Activated CD8-positive, alpha-beta T cell treated with anti-CD3 and anti-CD28 coated beads, Interleukin-2, amount 10 ng/mL, durations not matched to agents 7 days and 5 days (primary cell): ENCODE results near the gene SYT12. TPM values are rescaled to one million over a fixed set of nuclear protein-coding genes. Genes with fewer than 3 reads are reported as not detected.
"Not testable (repeated sequence)": the region's sequence is repeated elsewhere in the genome, so short reads cannot be mapped to it uniquely, and the experiment has no call there.

ENCODE experiments used
- ATAC-seq: fragments of 150-1000 bp; cut with Tn5 transposase; one replicate; pipeline ENCODE4 v1.10.0; 2021; ENCODE audit warnings: moderate library complexity
- CTCF ChIA-PET: fragments of 350-600 bp; sonication (Branson Sonifier 250); formaldehyde crosslinking; loops from one replicate; lab custom pipeline; 2021; ENCODE audit warnings: antibody characterized with exemption; lab: Charles Lee
- POLR2A ChIA-PET: fragments of 350-600 bp; sonication (Branson Sonifier 250); formaldehyde crosslinking; loops from one replicate; lab custom pipeline; 2021; ENCODE audit warnings: antibody characterized with exemption; lab: Charles Lee
- DNase-seq: peaks from one replicate; pipeline ENCODE4 v3.0.0-alpha.2; 2020
- H3K27ac Mint-ChIP-seq: one replicate; pipeline ENCODE4 v1.8.0; 2021; ENCODE audit warnings: mild to moderate bottlenecking, mixed read lengths
- H3K27me3 Mint-ChIP-seq: one replicate; pipeline ENCODE4 v1.8.0; 2021; ENCODE audit warnings: low read depth, mixed read lengths
- H3K36me3 Mint-ChIP-seq: one replicate; pipeline ENCODE4 v1.8.0; 2021; ENCODE audit warnings: low read depth, mixed read lengths
- H3K4me1 Mint-ChIP-seq: one replicate; pipeline ENCODE4 v1.8.0; 2021; ENCODE audit warnings: low read depth, mixed read lengths
- H3K4me3 Mint-ChIP-seq: one replicate; pipeline ENCODE4 v1.8.0; 2021; ENCODE audit warnings: mild to moderate bottlenecking, mixed read lengths
- H3K9me3 Mint-ChIP-seq: one replicate; pipeline ENCODE4 v1.8.0; 2022; ENCODE audit warnings: mixed read lengths; ENCODE audit not compliant: insufficient read depth
- total RNA-seq, 2 experiments: library from RNA; stranded (reverse); gene quantifications; one replicate each; pipeline ENCODE4 v1.2.3, GENCODE V29; 2021

SYT12 gene
- total RNA-seq, 2 experiments from 2014 or later: not detected

- H3K36me3 Mint-ChIP-seq: no peaks in the 10 kb centered on the region
- ATAC-seq (no peak), DNase-seq (no peak)
- H3K4me1 Mint-ChIP-seq: peaks cover 5% of the 10 kb centered on the region
- ChIA-PET CTCF (no interaction called here), POLR2A (no interaction called here)
- no peak overlapping the region for H3K4me3 Mint-ChIP-seq
- peaks cover 7% of the 10 kb centered on the region for H3K27me3 Mint-ChIP-seq
- no peak overlapping the region for H3K27ac Mint-ChIP-seq
- H3K9me3 Mint-ChIP-seq: no peaks in the 10 kb centered on the region
Measured at GRCh38 chr11:66983275-66983924, 39.5 kb upstream of the SYT12 start.

- Mint-ChIP-seq H3K4me3 (no peak overlapping the region), H3K4me1 (peaks cover 5% of the 10 kb centered on the region), H3K9me3 (no peaks in the 10 kb centered on the region), H3K27ac (no peak overlapping the region), H3K36me3 (no peaks in the 10 kb centered on the region), H3K27me3 (peaks cover 7% of the 10 kb centered on the region)
- ATAC-seq: no peak
- ChIA-PET CTCF (no interaction called here), POLR2A (no interaction called here)
- no peak for DNase-seq
Measured at GRCh38 chr11:66985508-66986177, 37.3 kb upstream of the SYT12 start.

GRCh38 chr11:66986178-66986545 is 36.8 kb upstream of the SYT12 start:
- Mint-ChIP-seq H3K9me3 (no peaks in the 10 kb centered on the region), H3K36me3 (no peaks in the 10 kb centered on the region), H3K27ac (no peak overlapping the region), H3K27me3 (peaks cover 7% of the 10 kb centered on the region), H3K4me1 (peaks cover 5% of the 10 kb centered on the region), H3K4me3 (no peak overlapping the region)
- DNase-seq (no peak), ATAC-seq (no peak)
- ChIA-PET POLR2A (no interaction called here), CTCF (no interaction called here)

GRCh38 chr11:66987158-66987620 is 35.7 kb upstream of the SYT12 start:
- no peak for ATAC-seq
- H3K27me3 Mint-ChIP-seq: peaks cover 9% of the 10 kb centered on the region
- no peak overlapping the region for H3K4me3 Mint-ChIP-seq
- peaks cover 2% of the 10 kb centered on the region for H3K4me1 Mint-ChIP-seq
- DNase-seq: no peak
- no peaks in the 10 kb centered on the region for H3K36me3 Mint-ChIP-seq
- no peaks in the 10 kb centered on the region for H3K9me3 Mint-ChIP-seq
- H3K27ac Mint-ChIP-seq: no peak overlapping the region
- POLR2A ChIA-PET: no interaction called here
- CTCF ChIA-PET: no interaction called here

- Mint-ChIP-seq H3K4me1 (no peaks in the 10 kb centered on the region), H3K27me3 (peaks cover 7% of the 10 kb centered on the region), H3K36me3 (no peaks in the 10 kb centered on the region), H3K4me3 (no peak overlapping the region), H3K27ac (no peak overlapping the region), H3K9me3 (no peaks in the 10 kb centered on the region)
- no peak for ATAC-seq
- POLR2A ChIA-PET: no interaction called here
- CTCF ChIA-PET: no interaction called here
- no peak for DNase-seq
Measured at GRCh38 chr11:66987924-66988637, 34.9 kb upstream of the SYT12 start.

- H3K27ac Mint-ChIP-seq, ATAC-seq, H3K36me3 Mint-ChIP-seq, POLR2A ChIA-PET, DNase-seq, H3K4me3 Mint-ChIP-seq, H3K27me3 Mint-ChIP-seq, H3K9me3 Mint-ChIP-seq, CTCF ChIA-PET, H3K4me1 Mint-ChIP-seq: not testable (repeated sequence)
Measured at GRCh38 chr11:66988741-66989140, 34.2 kb upstream of the SYT12 start.

- H3K9me3 Mint-ChIP-seq, H3K27ac Mint-ChIP-seq, H3K27me3 Mint-ChIP-seq, H3K4me1 Mint-ChIP-seq, H3K36me3 Mint-ChIP-seq, H3K4me3 Mint-ChIP-seq, CTCF ChIA-PET, DNase-seq, ATAC-seq, POLR2A ChIA-PET: not testable (repeated sequence)
Measured at GRCh38 chr11:66989360-66989759, 33.6 kb upstream of the SYT12 start.

GRCh38 chr11:66992041-66992440 is 30.9 kb upstream of the SYT12 start:
- ATAC-seq (no peak), DNase-seq (no peak)
- H3K4me3 Mint-ChIP-seq: no peak overlapping the region
- no peaks in the 10 kb centered on the region for H3K4me1 Mint-ChIP-seq
- POLR2A ChIA-PET: no interaction called here
- H3K9me3 Mint-ChIP-seq: no peaks in the 10 kb centered on the region
- CTCF ChIA-PET: no interaction called here
- no peak overlapping the region for H3K27ac Mint-ChIP-seq
- H3K36me3 Mint-ChIP-seq: no peaks in the 10 kb centered on the region
- peaks cover 9% of the 10 kb centered on the region for H3K27me3 Mint-ChIP-seq

- ChIA-PET CTCF (interaction anchor here (0.6 kb wide), 1 partner anchor 18 kb away, joined by 3 read pairs; no protein-coding TSS in a partner anchor), POLR2A (no interaction called here)
- Mint-ChIP-seq H3K4me1 (no peaks in the 10 kb centered on the region), H3K36me3 (no peaks in the 10 kb centered on the region), H3K9me3 (no peaks in the 10 kb centered on the region), H3K27ac (no peak overlapping the region), H3K27me3 (peaks cover 13% of the 10 kb centered on the region), H3K4me3 (no peak overlapping the region)
- ATAC-seq (no peak), DNase-seq (no peak)
Measured at GRCh38 chr11:66996609-66997273, 26.2 kb upstream of the SYT12 start.

GRCh38 chr11:66999555-66999954 is 23.4 kb upstream of the SYT12 start:
- ChIA-PET CTCF (no interaction called here), POLR2A (no interaction called here)
- H3K27me3 Mint-ChIP-seq: peaks cover 11% of the 10 kb centered on the region
- H3K36me3 Mint-ChIP-seq: no peaks in the 10 kb centered on the region
- H3K9me3 Mint-ChIP-seq: no peaks in the 10 kb centered on the region
- ATAC-seq (no peak), DNase-seq (no peak)
- H3K4me1 Mint-ChIP-seq: no peaks in the 10 kb centered on the region
- H3K27ac Mint-ChIP-seq: no peak overlapping the region
- H3K4me3 Mint-ChIP-seq: no peak overlapping the region

GRCh38 chr11:67001332-67001731 is 21.6 kb upstream of the SYT12 start:
- no peaks in the 10 kb centered on the region for H3K36me3 Mint-ChIP-seq
- no peak overlapping the region for H3K27ac Mint-ChIP-seq
- POLR2A ChIA-PET: no interaction called here

More at GRCh38 chr11:67001332-67001731, 21.6 kb upstream of the SYT12 start:
- Mint-ChIP-seq H3K9me3 (no peaks in the 10 kb centered on the region), H3K4me3 (no peak overlapping the region), H3K27me3 (peaks cover 11% of the 10 kb centered on the region), H3K4me1 (no peaks in the 10 kb centered on the region)
- CTCF ChIA-PET: no interaction called here
- no peak for DNase-seq
- ATAC-seq: no peak
